NCI-H2196 treated with DMSO at 0.1 percent for 48 hours (cell line): ENCODE results near the gene YEATS2.
"Not testable (repeated sequence)": the region's sequence is repeated elsewhere in the genome, so short reads cannot be mapped to it uniquely, and the experiment has no call there.

Source experiments
- DNase-seq: peaks from one replicate; lab custom pipeline; 2025; ENCODE audit not compliant: unreplicated experiment; lab: John Stamatoyannopoulos, UW

The YEATS2 gene

DNA sequence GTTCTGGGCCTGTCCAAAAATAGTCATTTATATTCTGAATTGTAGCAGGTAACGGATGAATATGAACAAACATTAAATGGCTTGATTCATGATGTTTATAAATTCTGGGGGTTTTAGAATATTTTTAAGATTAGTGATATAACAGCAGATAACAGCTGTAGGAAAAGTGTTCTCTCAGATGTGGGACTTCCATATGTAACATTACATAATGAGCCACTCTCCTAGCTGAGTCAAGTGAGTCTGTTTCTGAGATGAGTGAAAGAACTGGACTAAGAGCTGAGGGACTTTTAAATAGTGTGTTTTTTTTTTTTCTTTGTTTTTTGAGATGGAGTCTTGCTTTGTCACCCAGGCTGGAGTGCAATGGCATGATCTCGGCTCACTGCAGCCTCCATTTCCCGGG, 13.9 kb downstream of the YEATS2 start:
- DNase-seq: no peak

DNA sequence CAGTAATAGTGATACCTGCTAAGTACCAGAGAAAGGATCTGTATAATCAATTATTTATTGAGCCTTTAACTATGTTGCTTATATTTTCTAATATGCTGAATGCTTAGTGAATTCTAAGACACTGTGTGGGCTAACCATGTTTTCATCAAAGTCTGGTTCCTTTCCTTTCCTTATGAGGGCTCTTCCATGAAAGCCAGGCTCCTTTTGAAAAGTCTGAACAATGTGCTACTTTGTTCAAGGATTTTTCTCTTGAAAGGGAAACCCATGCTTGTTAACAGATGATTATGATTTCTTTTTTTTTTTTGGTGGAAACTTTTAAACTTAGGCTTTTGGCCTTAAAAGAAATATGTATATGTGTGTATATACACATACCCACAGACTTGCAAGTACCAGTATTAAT, 17.0 kb downstream of the YEATS2 start:
- no peak for DNase-seq

DNA sequence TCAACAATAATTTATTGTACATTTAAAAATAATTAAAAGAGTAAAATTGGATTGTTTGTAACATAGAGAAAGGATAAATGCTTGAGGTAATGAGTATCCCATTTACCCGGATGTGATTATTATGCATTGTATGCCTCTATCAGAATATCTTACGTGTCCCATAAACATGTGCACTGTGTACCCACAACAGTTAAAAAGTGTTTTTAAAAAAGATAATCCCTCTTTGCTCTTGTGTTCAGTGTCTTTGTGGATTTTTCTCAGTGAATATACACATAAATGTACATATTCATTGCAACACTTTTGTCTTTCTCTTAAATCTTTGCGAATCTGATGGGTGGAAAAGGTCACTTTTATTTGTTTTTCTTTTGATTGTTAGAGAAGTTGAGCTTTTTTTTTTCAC, 20.4 kb downstream of the YEATS2 start:
- no peak for DNase-seq

DNA sequence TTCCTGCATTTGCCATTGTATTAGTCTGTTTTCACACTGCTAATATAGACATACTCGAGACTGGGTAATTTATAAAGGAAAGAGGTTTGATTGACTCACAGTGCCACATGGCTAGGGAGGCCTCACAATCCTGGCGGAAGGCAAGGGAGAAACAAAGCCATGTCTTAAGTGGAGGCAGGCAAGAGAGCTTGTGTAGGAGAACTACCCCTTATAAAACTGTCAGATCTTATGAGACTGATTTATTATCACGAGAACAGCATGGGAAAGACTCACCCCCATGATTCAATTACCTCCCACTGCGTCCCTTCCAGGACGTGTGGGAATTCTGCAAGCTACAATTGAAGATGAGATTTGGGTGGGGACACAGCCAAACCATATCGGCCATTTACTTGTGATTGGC, 27.8 kb downstream of the YEATS2 start:
- DNase-seq: no peak

DNA sequence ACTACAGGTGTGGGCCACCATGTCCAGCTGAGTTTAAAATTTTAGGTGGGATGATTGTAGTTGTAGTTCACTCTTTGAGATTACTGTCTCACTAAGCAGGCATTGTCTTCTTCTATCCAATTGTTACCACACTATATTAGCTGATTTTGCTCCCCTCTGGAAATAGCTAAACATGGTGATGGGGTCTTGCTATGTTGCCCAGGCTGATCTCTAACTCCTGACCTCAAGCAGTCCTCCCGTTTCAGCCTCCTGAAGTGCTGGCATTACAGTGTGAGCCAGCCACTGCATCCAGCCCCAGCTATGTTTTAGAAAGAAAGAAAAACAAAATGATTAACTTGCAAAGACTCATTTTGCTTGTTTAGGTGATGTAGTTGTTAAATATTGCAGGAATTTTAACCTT, 30.6 kb downstream of the YEATS2 start:
- no peak for DNase-seq

DNA sequence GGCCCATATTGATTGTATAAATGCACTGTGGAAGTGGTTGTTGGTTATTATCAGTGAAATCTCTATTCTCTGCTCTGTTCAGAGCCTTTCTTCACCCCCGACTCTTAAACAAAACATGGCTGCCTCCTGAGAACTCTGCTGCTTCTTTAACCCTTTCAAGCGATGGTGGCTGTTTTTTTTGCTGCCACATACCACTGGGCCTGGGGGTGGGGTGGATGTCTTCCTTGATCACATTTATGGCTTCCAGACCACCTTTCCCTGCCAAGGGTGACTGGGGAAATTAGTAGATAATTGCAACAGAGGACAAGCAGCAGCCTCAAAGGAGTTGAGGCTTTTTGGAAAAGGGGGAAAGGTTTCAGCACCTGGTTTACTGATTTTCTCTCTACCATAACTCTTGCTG, 32.8 kb downstream of the YEATS2 start:
- no peak for DNase-seq

DNA sequence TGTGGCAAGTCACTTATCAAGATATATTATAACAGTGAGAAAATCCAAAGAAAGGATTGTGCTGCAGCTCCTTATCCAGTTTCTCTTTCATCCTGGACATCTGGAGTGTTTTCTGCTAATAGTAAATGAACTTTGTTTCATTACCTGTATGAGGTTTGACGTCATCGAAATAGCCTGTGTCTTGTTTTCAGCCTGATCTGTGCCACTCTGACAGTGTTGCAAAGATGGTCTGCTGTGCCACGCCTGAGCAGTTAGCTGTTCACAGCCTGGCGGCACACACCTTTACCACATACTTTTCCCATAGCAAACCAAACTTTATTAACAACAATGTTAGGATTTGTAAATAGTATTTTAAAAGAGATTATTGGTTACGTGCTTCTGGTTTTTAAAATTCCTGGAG, 34.0 kb downstream of the YEATS2 start:
- no peak for DNase-seq

DNA sequence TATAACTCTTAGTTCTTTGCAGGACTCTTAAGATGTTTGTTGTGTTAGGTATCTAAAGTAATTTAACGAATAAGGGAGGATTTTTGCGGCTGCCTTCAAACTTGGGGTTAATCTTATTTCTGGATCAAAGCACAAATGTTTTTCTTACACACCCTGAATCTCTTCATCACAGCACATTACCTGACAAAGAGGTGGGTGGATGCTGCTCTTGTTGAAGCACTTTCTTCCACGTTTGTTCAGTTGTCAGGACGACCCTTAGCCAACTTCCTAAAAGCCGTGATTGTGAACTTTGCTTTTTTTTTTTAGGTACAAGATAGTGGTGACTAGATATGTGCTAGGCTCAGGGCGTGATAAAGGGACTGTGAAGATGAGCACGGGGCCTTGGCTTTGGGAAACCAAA, 36.0 kb downstream of the YEATS2 start:
- DNase-seq: no peak

DNA sequence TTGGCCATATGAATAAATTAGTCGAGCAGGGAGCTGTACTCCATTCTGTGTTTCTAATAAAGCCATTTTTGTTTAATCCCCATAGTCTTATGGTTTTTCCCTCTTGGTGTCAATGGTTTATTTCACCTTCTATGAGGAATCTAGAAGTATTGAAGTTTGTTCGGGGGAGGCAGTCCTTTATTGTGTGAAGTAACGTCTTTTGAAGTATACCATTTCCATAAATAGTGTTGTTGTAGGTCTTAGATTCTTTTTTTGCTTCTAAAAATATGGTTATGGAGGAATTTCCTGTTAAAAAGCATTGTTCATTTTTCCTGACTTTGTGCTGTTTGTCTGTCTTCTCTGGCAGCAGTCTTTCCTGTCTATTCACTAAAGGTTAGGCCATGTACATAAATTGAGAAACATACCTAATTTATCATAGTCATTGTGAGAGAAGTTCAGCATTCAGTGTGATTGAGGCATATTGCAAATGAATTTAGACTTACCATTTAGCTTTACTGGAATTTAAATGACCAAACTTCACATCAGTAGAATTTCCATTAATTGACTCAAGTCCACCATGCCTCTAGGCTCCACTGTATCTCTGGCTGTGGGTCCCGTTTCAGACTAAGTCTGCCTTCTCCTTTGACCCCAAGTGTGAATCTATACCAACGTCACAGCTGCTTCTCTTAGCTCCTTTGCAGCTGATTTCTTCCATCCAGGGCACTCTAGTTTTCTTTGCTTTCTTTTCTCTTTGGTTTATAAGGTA, 37.3 kb downstream of the YEATS2 start:
- DNase-seq: no peak

DNA sequence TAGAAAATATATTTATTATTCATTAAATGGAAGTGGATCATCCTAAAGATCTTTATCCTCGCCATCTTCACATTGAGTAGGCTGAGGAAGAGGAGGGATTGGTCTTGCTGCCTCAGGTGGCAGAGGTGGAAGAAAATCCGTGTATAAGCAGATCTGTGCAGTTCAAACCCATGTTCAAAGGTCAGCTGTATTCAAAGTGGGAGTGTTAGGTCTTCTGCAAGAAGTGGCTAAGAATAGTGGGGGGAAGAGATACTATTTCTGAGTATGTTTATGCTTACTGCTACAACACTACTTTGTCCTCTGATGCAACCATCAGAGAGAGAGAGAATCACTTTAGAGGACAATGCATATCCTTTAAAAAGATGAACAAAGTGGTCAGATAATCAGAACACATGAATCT, 39.5 kb downstream of the YEATS2 start:
- DNase-seq: no peak

DNA sequence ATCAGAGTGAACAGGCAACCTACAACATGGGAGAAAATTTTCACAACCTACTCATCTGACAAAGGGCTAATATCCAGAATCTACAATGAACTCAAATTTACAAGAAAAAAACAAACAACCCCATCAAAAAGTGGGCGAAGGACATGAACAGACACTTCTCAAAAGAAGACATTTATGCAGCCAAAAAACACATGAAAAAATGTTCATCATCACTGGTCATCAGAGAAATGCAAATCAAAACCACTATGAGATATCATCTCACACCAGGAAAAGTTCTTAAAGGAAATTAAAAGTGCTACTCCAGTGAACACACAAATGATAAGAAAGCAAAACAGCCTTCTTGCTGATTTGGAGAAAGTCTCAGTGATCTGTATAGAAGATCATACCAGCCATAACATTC, 42.6 kb downstream of the YEATS2 start:
- not testable (repeated sequence) for DNase-seq

DNA sequence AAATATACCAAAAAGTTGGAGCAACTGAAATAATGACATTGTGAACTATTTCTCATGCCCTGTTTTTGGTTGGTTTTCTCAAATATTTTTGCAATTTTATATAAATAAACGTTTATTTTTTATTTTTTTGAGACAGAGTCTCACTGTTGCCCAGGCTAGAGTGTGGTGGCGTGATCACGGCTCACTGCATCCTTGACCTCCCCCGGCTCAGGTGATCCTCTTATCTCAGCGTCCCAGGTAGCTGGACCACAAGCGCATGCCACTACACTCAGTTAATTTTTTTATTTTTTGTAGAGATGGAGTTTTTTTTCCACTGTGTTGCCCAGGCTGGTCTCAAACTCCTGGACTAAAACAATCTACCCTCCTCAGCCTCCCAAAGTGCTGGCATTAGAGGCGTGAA, 45.6 kb downstream of the YEATS2 start:
- DNase-seq: no peak

DNA sequence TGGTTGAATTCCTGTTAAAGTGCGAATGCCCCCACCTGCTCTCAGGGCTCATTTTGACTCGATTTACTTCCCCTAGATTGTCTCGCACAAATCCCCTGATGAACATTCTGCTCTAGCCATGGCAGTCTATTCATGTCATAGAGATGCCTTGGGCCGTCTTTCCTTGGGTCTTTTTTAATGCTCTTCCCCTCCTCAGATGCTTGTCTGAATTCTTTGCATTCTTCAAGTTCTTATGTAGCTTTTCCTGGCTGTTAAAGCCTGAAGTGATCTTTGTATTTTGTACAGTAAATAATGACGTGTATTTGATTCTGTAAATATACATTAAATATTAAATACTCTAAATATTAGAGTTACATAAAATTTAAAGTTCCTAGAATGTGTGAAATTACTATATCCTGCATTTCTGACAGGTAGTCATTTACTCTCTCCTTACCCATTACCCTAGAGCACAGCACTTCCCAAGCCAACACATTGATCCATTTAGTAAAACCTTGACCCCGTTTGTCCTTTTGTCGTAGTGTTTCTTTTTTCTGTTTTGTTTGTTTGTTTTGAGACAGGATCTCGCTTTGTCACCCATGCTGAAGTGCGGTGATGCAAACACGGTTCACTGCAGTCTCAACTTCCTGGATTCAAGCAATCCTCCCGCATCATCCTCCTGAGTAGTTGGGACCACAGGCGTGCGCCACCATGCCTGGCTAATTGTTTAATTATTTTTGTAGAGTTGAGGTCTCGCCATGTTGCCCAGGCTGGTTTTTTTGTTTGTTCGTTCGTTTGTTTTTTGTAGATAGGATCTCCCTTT, 47.9 kb downstream of the YEATS2 start:
- DNase-seq: no peak

DNA sequence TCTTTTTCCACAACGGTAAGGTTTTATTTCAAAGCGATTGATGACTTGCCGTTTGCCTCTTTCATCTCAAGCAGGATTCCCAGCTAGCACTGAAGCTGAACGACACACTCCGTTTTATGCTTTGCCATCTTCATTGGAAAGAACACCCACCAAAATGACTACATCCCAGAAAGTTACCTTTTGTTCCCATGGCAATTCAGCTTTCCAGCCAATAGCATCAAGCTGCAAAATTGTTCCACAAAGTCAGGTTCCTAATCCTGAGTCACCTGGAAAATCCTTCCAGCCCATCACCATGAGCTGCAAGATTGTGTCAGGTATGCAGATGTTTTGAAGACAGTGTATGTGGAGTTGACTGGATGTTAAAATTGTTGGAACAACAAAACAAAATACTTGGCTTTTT, 56.5 kb downstream of the YEATS2 start:
- DNase-seq: no peak

DNA sequence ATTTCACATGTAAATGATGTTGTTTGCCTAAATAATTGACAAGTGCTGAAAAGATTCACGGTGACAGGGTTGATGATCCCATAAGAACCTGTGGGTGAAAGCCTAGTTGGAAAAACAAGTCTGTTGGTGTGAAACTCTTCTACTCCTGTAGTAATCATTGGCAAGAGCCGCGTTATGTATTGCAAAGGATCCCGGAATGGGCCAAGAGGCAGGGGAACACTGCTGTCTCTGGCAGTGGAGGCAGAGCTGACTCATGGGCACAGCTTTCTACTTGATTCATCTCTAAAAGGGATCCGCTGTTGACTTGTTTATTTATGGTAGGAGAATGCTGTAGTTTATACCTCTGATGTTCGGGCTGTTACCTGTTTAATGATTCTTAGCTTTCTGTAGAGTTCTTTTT, 64.7 kb downstream of the YEATS2 start:
- DNase-seq: no peak

DNA sequence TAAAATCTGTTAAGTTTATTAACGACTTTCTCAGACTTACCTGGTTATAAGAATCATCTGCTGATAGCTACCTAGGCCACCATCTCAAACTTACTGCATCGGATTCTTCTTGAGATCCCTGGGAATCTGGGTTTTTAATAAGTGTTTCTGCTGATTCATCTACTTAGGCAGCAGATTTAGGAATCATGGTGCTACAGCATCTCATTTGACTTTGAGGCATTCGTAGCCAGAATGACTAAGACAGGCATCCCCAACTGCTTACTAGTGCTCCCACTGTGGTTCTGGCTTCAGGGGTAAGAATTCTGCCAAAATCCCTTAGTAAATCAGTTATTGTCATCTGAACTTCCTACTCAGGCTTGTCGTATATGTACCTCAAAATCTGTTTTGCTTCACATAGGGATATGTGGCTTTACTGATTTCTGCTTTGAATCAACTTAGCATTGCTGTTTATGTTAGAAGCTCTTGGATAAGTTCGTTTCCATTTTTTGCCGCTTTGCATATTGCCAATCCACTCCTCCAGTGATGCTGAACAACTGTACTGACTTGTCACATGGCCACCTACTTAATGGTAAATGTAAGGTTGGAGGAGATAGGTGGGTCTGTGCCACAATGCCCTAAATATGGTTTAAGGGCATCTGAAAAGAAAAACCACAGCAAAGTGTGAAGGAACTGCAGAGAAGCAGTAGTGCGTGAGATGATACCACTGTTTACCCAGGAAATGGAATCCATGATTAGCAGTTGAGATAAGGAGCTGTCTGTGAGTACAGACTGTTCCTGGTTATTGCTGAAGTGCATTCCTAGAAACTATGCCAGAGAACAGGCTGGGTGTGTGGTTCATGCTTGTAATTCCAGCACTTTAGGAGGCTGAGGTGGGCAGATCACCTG, 67.5 kb downstream of the YEATS2 start:
- DNase-seq: peak; percentile 16

DNA sequence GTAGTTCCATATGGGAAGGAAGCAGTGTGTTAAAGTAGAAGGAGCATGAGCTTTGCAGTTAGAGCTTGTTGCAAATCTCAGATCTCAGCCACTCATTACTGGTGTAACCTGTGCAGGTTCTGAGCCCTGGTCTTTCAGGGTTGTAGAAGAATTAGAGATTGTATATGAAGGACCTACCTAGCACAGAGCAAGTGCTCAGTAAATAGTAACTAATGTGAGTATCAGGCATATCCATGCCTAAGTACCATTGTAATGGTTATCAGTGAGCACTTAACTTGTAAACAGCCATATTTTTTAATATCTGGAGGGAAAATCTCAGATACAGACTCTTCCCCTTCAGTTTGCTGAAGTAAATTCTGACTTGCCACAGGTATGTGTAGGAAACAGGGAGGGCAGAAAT, 68.5 kb downstream of the YEATS2 start:
- DNase-seq: no peak

DNA sequence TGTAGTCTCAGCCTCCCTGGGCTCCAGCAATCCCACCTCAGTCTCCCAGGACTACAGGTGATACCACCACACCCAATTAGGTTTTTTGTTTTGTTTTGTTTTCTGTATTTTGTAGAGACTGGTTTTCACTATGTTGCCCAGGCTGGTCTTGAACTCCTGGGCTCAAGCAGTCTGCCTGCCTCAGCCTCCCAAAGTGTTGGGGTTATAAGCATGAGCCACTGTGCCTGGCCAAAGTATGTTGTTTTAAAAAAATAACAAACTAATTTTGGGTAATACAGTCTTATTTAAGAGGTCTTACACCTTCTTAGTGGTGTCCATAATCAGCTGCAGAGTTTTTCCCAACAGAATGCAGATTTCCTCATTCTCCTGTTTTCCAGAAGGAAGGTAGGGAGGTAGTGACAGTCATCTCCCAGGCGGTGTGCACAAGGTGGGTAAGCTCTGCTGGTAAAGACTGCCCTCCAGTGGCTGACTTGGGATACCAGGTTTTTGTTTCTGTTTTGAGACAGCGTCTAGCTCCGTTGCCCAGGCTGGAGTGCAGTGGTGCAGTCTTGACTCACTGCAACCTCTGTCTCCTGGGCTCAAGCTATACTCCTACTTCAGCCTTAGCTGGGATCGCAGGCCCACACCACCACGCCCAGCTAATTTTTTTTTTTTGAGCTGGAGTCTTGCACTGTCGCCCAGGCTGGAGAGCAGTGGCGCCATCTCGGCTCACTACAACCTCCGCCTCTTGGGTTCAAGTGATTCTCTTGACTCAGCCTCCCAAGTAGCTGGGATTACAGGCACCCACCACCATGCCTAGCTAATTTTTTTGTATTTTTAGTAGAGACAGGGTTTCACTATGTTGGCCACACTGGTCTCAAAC, 69.4 kb downstream of the YEATS2 start:
- DNase-seq: peak; percentile 71

DNA sequence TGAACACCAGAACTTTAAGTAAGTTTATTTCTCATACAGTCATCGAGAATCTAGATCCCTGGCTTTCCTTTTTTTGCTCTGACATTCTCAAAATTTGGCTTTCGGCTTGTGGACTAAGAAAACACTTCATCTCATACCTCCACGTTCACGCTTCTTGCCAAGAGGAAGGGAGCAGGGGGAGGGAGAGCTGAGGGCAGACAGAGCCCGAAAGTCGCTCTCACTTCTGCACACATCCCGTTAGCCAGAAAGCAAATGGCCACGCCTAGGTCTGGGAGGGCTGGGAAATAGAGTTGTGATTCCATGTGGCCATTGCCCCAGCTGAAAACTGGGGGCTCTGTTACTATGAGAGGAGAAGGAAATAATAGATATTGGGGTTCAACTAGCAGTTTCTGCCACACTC, 70.5 kb downstream of the YEATS2 start:
- DNase-seq: no peak

DNA sequence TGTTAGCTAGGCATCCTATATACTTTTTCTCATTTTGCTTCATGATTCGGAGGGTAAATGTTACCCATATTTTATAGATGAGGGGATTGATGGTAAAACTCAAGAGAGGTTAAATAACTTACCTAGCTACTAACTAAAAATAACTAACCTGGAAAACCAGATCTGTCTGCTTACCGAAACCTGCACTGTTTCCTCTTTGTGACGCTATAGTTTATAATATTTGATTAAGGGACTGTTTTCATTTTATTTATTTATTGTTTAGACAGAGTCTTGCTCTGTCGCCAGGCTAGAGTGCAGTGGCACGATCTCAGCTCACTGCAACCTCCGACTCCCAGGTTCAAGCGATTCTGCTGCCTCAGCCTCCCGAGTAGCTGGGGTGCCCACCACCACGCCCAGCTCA, 71.9 kb downstream of the YEATS2 start:
- no peak for DNase-seq

DNA sequence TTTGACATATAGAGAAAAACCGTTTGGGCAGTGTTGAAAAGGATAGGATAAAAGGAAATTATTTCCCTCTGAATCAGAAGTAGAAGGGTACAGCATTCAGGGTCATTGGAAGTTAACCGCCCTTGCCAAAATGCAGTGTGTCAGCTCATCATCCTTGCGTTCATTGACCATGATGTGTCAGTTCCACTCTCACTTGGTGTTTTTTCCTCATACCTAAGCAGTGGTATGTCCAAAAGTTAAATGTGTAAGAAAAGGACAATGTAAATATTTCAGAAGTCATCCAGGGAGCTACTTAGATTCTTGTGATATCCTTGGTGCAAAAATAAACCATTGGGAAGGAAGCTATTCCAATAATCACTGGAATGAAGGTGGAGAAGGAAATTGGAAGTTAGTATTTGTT, 77.0 kb downstream of the YEATS2 start:
- DNase-seq: no peak
